Panc1 (cell line): Measurements from ENCODE around the gene IFFO2. TPM values are rescaled to one million over a fixed set of nuclear protein-coding genes. Genes with fewer than 3 reads are reported as not detected.
"Not testable (repeated sequence)": the region's sequence is repeated elsewhere in the genome, so short reads cannot be mapped to it uniquely, and the experiment has no call there.

Experiments
- ATAC-seq: fragments of 200-7000 bp; cut with Tn5 transposase; 2 replicates; pipeline ENCODE4 v1.9.1; 2020; ENCODE audit warnings: mild to moderate bottlenecking, moderate library complexity
- BruUV-seq: library from RNA; stranded (reverse); fragments of 400-500 nt; replicated peaks from 2 replicates; lab custom pipeline; 2021; lab: Mats Ljungman, UMichigan
- CTCF ChIA-PET: fragments of 300-600 bp; sonication (Branson Sonifier 250); formaldehyde crosslinking; loops from one replicate; lab custom pipeline; 2022; ENCODE audit warnings: antibody characterized with exemption; lab: Charles Lee
- POLR2A ChIA-PET: fragments of 300-600 bp; sonication (Branson Sonifier 250); formaldehyde crosslinking; loops from one replicate; lab custom pipeline; 2022; ENCODE audit warnings: antibody characterized with exemption; lab: Charles Lee
- DNase-seq: peaks from one replicate; pipeline ENCODE4 v3.0.0-alpha.2; 2010; ENCODE audit warnings: low read depth, low spot score
- H3K27ac ChIP-seq: 2 replicates; pipeline ENCODE4 v1.5.1; 2011; ENCODE audit warnings: mild to moderate bottlenecking, low read length, inconsistent platforms
- H3K27me3 ChIP-seq: fragments of 200-500 bp; sonication (Bioruptor generic); 2 replicates; pipeline ENCODE4 v1.6.0; 2014; ENCODE audit warnings: low read length, inconsistent platforms; ENCODE audit not compliant: control insufficient read depth, insufficient read depth
- H3K36me3 ChIP-seq: fragments of 200-500 bp; sonication (Bioruptor generic); 2 replicates; pipeline ENCODE4 v1.5.1; 2014; ENCODE audit warnings: inconsistent platforms, mild to moderate bottlenecking, low read length, moderate library complexity; ENCODE audit not compliant: control insufficient read depth, insufficient read depth
- H3K4me1 ChIP-seq: 2 replicates; pipeline ENCODE4 v1.5.1; 2011; ENCODE audit warnings: inconsistent platforms, mild to moderate bottlenecking, low read length, moderate library complexity; ENCODE audit not compliant: control insufficient read depth, insufficient read depth
- H3K4me3 ChIP-seq, 2 experiments: 2 replicates each; pipeline ENCODE4 v1.5.1; 2011 to 2012; ENCODE audit warnings: low read depth in 2 of 2, low read length in 2 of 2, mild to moderate bottlenecking in 2 of 2, inconsistent platforms in 1 of 2, moderate library complexity in 1 of 2
- H3K9me3 ChIP-seq: fragments of 200-500 bp; sonication (Bioruptor generic); 2 replicates; pipeline ENCODE4 v1.5.1; 2014; ENCODE audit warnings: low read depth, mild to moderate bottlenecking, inconsistent platforms, low read length, moderate library complexity; ENCODE audit not compliant: control insufficient read depth, insufficient read depth
- CTCF ChIP-seq: fragments of 450-650 bp; IDR thresholded peaks from 2 replicates; pipeline ENCODE4 v1.5.1; 2017; ENCODE audit warnings: mild to moderate bottlenecking
- POLR2AphosphoS5 ChIP-seq: IDR thresholded peaks from 2 replicates; pipeline ENCODE4 v1.6.1; 2012; ENCODE audit warnings: mild to moderate bottlenecking, low read depth, low read length, moderate library complexity
- REST ChIP-seq, 2 experiments: IDR thresholded peaks; 2 replicates each; pipeline ENCODE4 v1.6.1; 2011 to 2012; ENCODE audit warnings: low read depth in 2 of 2, control low read depth in 1 of 2, low read length in 1 of 2, mild to moderate bottlenecking in 1 of 2, moderate library complexity in 1 of 2; ENCODE audit not compliant: insufficient read depth in 1 of 2
- SIN3A ChIP-seq: IDR thresholded peaks from 2 replicates; pipeline ENCODE4 v1.6.1; 2012; ENCODE audit warnings: low read depth, mild to moderate bottlenecking, low read length, moderate library complexity, borderline replicate concordance; ENCODE audit not compliant: insufficient read depth
- TCF7L2 ChIP-seq: IDR thresholded peaks from 2 replicates; pipeline ENCODE4 v1.6.1; 2011; ENCODE audit warnings: mild to moderate bottlenecking, low read depth, low read length, inconsistent platforms
- in situ Hi-C: cut with HindIII; loops from 2 replicates; pipeline ENCODE4 v1.10.0; 2016; ENCODE audit warnings: low sequenced_read_pairs, low pct_unique_long_range_greater_than_20kb
- intact Hi-C: fragments of 100-400 bp; cut with micrococcal nuclease; formaldehyde crosslinking; loops from one replicate; pipeline ENCODE4 v1.10.0; 2022; ENCODE audit not compliant: unreplicated experiment
- total RNA-seq: library from RNA; stranded (reverse); gene quantifications from one replicate; pipeline ENCODE4 v1.2.1, GENCODE V29; 2021; ENCODE audit not compliant: unreplicated experiment

Gene IFFO2
- total RNA-seq, 1 experiment from 2014 or later = 59.4 TPM

- Histone ChIP-seq H3K27me3 (no peaks in the 10 kb centered on the region), H3K4me3 (no peak overlapping the region), H3K36me3 (no peaks in the 10 kb centered on the region), H3K4me1 (no peaks in the 10 kb centered on the region), H3K9me3 (no peaks in the 10 kb centered on the region), H3K27ac (no peak overlapping the region)
- DNase-seq (no peak), ATAC-seq (no peak)
- TF ChIP-seq REST (IDR thresholded peaks at IDR 0.05; ENCODE audit: insufficient read depth in 1 of 2, low read depth in 2 of 2, low read length in 1 of 2) (no peak), TCF7L2 (no peak), SIN3A (no peak), CTCF (no peak), POLR2AphosphoS5 (no peak)
- ChIA-PET POLR2A (no interaction called here), CTCF (no interaction called here)
- in situ Hi-C loops (no loop called here), intact Hi-C loops (no loop called here)
- BruUV-seq = no TSS peak
Observed at GRCh38 chr1:18870957-18871356, 85.5 kb downstream of the IFFO2 start.

GRCh38 chr1:18870595-18870865, 85.9 kb downstream of the IFFO2 start:
- ATAC-seq, in situ Hi-C loops, DNase-seq, POLR2A ChIA-PET, intact Hi-C loops, H3K4me1 ChIP-seq, H3K27ac ChIP-seq, H3K9me3 ChIP-seq, BruUV-seq, H3K36me3 ChIP-seq, H3K4me3 ChIP-seq, H3K27me3 ChIP-seq: not testable (repeated sequence)
- CTCF ChIA-PET = interaction anchor here (0.7 kb wide), 1 partner anchor 51 kb away, joined by 3 read pairs; no protein-coding TSS in a partner anchor

- ChIA-PET CTCF (interaction anchor here (0.7 kb wide), 1 partner anchor 51 kb away, joined by 3 read pairs; no protein-coding TSS in a partner anchor), POLR2A (no interaction called here)
- H3K36me3 ChIP-seq = no peaks in the 10 kb centered on the region
- no peaks in the 10 kb centered on the region for H3K27me3 ChIP-seq
- in situ Hi-C loops = no loop called here
- H3K4me1 ChIP-seq = no peaks in the 10 kb centered on the region
- intact Hi-C loops = no loop called here
- H3K4me3 ChIP-seq = no peak overlapping the region
- TF ChIP-seq REST (IDR thresholded peaks at IDR 0.05; ENCODE audit: insufficient read depth in 1 of 2, low read depth in 2 of 2, low read length in 1 of 2) = no peak
- TF ChIP-seq TCF7L2 = no peak
- no peak for TF ChIP-seq POLR2AphosphoS5
- no peak for TF ChIP-seq SIN3A
- TF ChIP-seq CTCF = no peak
- DNase-seq (no peak), ATAC-seq (no peak; the same call in 1 of the 2 replicates)
- no TSS peak for BruUV-seq
- H3K9me3 ChIP-seq = no peaks in the 10 kb centered on the region
- no peak overlapping the region for H3K27ac ChIP-seq
Observed at GRCh38 chr1:18869847-18870594, 86.5 kb downstream of the IFFO2 start.
